DND-41 (cell line): ENCODE results near the gene LGALSL.

Experiments used
- CTCF ChIP-seq: IDR thresholded peaks from 2 replicates; pipeline ENCODE4 v1.5.1; 2012; ENCODE audit warnings: borderline replicate concordance, low read length, moderate library complexity, mild to moderate bottlenecking; ENCODE audit not compliant: poor library complexity, severe bottlenecking; ENCODE audit errors: extremely low read depth
- EZH2 ChIP-seq: IDR thresholded peaks from 3 replicates; pipeline ENCODE4 v1.6.1; 2012; ENCODE audit warnings: borderline replicate concordance, low read depth, mild to moderate bottlenecking, moderate library complexity, low read length, inconsistent platforms; ENCODE audit not compliant: severe bottlenecking

- TF ChIP-seq CTCF, result no peak
- no peak for TF ChIP-seq EZH2
Measured at GRCh38 chr2:64454386-64455332, 697 bp downstream of the LGALSL start.
